Esophagus muscularis mucosa (tissue), 4 donors: ENCODE data around the gene PGP. TPM values are rescaled to one million over a fixed set of nuclear protein-coding genes. Genes with fewer than 3 reads are reported as not detected.

Source experiments
- DNase-seq: peaks from one replicate; pipeline ENCODE4 v3.0.0-alpha.2; 2017; ENCODE audit errors: extremely low spot score
- H3K27ac ChIP-seq, 4 donors: fragments of 200-600 bp; sonication (generic); replicated peaks in 1 of 4; 1 replicate in 3 of 4; 2 replicates in 1 of 4; pipeline ENCODE4 v1.5.1; 2016 to 2019; ENCODE audit warnings: mild to moderate bottlenecking in 1 of 4
- H3K27me3 ChIP-seq, 4 donors: fragments of 200-600 bp; sonication (generic); one replicate each; pipeline versions ENCODE4 v1.5.1 to v1.6.0; 2016 to 2019
- H3K36me3 ChIP-seq, 4 donors: fragments of 200-600 bp; sonication (generic); one replicate each; pipeline ENCODE4 v1.5.1; 2016 to 2019
- H3K4me1 ChIP-seq, 4 donors: fragments of 200-600 bp; sonication (generic); one replicate each; pipeline ENCODE4 v1.5.1; 2016 to 2019
- H3K4me3 ChIP-seq, 4 donors: fragments of 200-600 bp; sonication (generic); 1 replicate in 2 of 4; 2 replicates in 2 of 4; pipeline ENCODE4 v1.5.1; 2016 to 2019; ENCODE audit warnings: mild to moderate bottlenecking in 4 of 4, moderate library complexity in 1 of 4
- H3K9me3 ChIP-seq, 4 donors: fragments of 200-600 bp; sonication (generic); 1 replicate in 3 of 4; 2 replicates in 1 of 4; pipeline ENCODE4 v1.5.1; 2016 to 2019
- CTCF ChIP-seq, 3 experiments: fragments of 200-600 bp in 2 of 3; fragments of 450-650 bp in 1 of 3; sonication (generic) in 2 of 3; IDR thresholded peaks; one replicate each; pipeline ENCODE4 v1.5.1; 2017 to 2019; ENCODE audit warnings: antibody characterized with exemption in 3 of 3, mild to moderate bottlenecking in 2 of 3, moderate library complexity in 1 of 3
- EP300 ChIP-seq: sonication (generic); formaldehyde crosslinking; IDR thresholded peaks from one replicate; pipeline ENCODE4 v1.6.1; 2017; ENCODE audit warnings: antibody characterized with exemption
- POLR2A ChIP-seq: fragments of 450-650 bp; IDR thresholded peaks from one replicate; pipeline ENCODE4 v1.6.1; 2017; ENCODE audit warnings: antibody characterized with exemption, moderate library complexity, mild to moderate bottlenecking, low read depth
- POLR2AphosphoS5 ChIP-seq, 2 donors: sonication (generic); formaldehyde crosslinking; IDR thresholded peaks; one replicate each; pipeline ENCODE4 v1.6.1; 2017; ENCODE audit warnings: antibody characterized with exemption in 2 of 2
- WGBS: methylation state at CpG from one replicate; pipeline ENCODE4 v1.1.5; 2018; 5-methylcytosine and 5-hydroxymethylcytosine counted together
- intact Hi-C: fragments of 100-400 bp; cut with DNase I; formaldehyde crosslinking; loops from one replicate; pipeline ENCODE4 v1.15.1; 2023
- total RNA-seq, 4 donors: library from RNA; depleted of rRNA; stranded (reverse); fragments of >200 nt; gene quantifications; one replicate each; pipeline versions ENCODE4 v1.1.0 to v1.2.1, GENCODE V29; 2016

PGP gene
- total RNA-seq, 4 donors from 2014 or later = 8.9 to 20.0 (median 13.7) TPM

- H3K4me3 ChIP-seq = no peak overlapping the region
- no peak overlapping the region for H3K27ac ChIP-seq
- H3K4me1 ChIP-seq = peaks cover 23 to 28% (median 26%) of the 10 kb centered on the region in 4 donors
- intact Hi-C loops = loop anchor here (5.0 kb wide), 1 partner anchor 96 kb away; the partner anchor contains the start of gene TRAF7
- no peak for DNase-seq
- TF ChIP-seq POLR2A (no peak), EP300 (no peak), POLR2AphosphoS5 (IDR thresholded peaks at IDR 0.05) (no peak), CTCF (IDR thresholded peaks at IDR 0.05) (no peak)
- no peaks in the 10 kb centered on the region for H3K27me3 ChIP-seq
- H3K36me3 ChIP-seq = peaks cover 52 to 70% (median 60%) of the 10 kb centered on the region in 4 donors
- WGBS = 82% methylated on average over 10 of the region's 11 CpGs
- H3K9me3 ChIP-seq = no peaks in the 10 kb centered on the region
Measured at GRCh38 chr16:2253293-2253692, 38.7 kb upstream of the PGP start.

- DNase-seq = no peak
Measured at GRCh38 chr16:2252806-2253148, 38.1 kb upstream of the PGP start.

GRCh38 chr16:2251296-2252111, 36.9 kb upstream of the PGP start, which contains the start of gene ECI1:
ECI1 (minus strand) TSS chr16:2251587; CDS start chr16:2251566, 21 bp downstream.
- Histone ChIP-seq H3K9me3 (no peaks in the 10 kb centered on the region), H3K4me3 (peak within 1 kb of the TSS; percentile 70 to 93 (median 78)), H3K4me1 (peaks cover 23 to 28% (median 26%) of the 10 kb centered on the region in 4 donors), H3K27ac (peak within 1 kb of the TSS; percentile 85 to 97 (median 92)), H3K36me3 (peaks cover 37 to 60% (median 50%) of the 10 kb centered on the region in 4 donors), H3K27me3 (no peaks in the 10 kb centered on the region)
- intact Hi-C loops = loop anchor here (5.0 kb wide), 1 partner anchor 94 kb away; the partner anchor contains the start of gene TRAF7
- DNase-seq = peak; percentile 98
- TF ChIP-seq POLR2AphosphoS5 (IDR thresholded peaks at IDR 0.05) (peak; percentile 92 to 93), POLR2A (peak; percentile 77), CTCF (IDR thresholded peaks at IDR 0.05) (peak; percentile 76 to 86 (median 80)), EP300 (no peak)
- 0% methylated on average over 3 of the region's 88 CpGs for WGBS

More at GRCh38 chr16:2252806-2253148, 38.1 kb upstream of the PGP start:
- 85% methylated on average over 7 of the region's 7 CpGs for whole genome bisulfite sequencing
- Histone ChIP-seq H3K27me3 (no peaks in the 10 kb centered on the region), H3K27ac (peak overlapping the region in 2 of 4 donors; percentile 85 to 94), H3K9me3 (no peaks in the 10 kb centered on the region), H3K4me1 (peaks cover 23 to 28% (median 26%) of the 10 kb centered on the region in 4 donors), H3K4me3 (no peak overlapping the region), H3K36me3 (peaks cover 46 to 66% (median 55%) of the 10 kb centered on the region in 4 donors)
- no peak for TF ChIP-seq CTCF (IDR thresholded peaks at IDR 0.05)
- intact Hi-C loops = loop anchor here (5.0 kb wide), 1 partner anchor 95 kb away; the partner anchor contains the start of gene TRAF7

- intact Hi-C loops = loop anchor here (5.0 kb wide), 1 partner anchor 93 kb away; the partner anchor contains the start of gene TRAF7
- H3K36me3 ChIP-seq = peaks cover 36 to 60% (median 50%) of the 10 kb centered on the region in 4 donors
- 10% methylated on average over 22 of the region's 35 CpGs for WGBS
Measured at GRCh38 chr16:2250652-2251295, 36.1 kb upstream of the PGP start.

More at GRCh38 chr16:2250652-2251295, 36.1 kb upstream of the PGP start:
- Histone ChIP-seq H3K27ac (peak overlapping the region; percentile 85 to 97 (median 92)), H3K27me3 (no peaks in the 10 kb centered on the region), H3K9me3 (no peaks in the 10 kb centered on the region), H3K4me3 (peak overlapping the region; percentile 70 to 93 (median 78)), H3K4me1 (peaks cover 23 to 28% (median 26%) of the 10 kb centered on the region in 4 donors)
- TF ChIP-seq POLR2AphosphoS5 (IDR thresholded peaks at IDR 0.05) (no peak), CTCF (IDR thresholded peaks at IDR 0.05) (no peak), POLR2A (no peak), EP300 (no peak)
- no peak for DNase-seq
